ENCODE measurements around the gene MOGAT1.
A peak's percentile ranks its signal among the peaks of the same experiment; 100 is the strongest.

Gene MOGAT1, protein sequence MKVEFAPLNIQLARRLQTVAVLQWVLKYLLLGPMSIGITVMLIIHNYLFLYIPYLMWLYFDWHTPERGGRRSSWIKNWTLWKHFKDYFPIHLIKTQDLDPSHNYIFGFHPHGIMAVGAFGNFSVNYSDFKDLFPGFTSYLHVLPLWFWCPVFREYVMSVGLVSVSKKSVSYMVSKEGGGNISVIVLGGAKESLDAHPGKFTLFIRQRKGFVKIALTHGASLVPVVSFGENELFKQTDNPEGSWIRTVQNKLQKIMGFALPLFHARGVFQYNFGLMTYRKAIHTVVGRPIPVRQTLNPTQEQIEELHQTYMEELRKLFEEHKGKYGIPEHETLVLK

DNA sequence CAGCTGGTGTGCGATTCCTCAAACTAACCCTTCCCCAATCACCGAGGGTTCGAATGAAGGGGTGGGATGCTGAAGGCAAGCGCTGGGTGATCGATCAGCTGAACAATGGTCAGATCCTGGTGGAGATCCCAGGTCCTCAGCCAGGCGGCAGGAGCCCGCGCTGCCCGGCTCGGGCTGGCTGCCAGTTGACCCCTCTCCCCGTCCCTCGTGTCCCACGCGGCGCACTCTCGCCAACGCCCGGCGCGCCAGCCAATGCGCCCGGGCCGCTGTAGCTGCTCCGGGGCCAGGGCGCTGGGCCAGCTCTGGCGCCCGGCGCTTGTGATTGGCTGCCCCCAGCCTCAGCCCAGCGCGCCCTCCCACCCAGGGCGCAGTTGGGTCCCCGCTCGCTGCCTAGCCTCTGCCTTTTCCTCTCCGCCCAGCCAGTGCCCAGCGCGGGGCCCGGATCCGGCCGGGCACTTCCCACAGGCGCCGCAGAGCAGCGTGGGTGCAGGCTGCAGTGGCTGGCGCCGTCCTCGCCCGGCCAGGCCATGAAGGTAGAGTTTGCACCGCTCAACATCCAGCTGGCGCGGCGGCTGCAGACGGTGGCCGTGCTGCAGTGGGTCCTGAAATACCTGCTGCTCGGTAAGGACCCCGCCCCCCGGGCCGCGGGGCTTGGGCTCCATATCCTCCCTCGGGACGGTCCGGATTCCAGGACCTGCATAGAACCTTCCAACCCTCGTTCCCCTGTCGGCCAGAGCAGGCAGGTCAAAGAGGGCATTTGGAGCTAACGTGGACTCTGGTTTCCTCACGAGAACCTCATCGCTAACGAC, at the start of gene MOGAT1:
TSS of gene MOGAT1 (plus strand) at position 400 of the 809 bp plus-strand sequence. CDS start at position 528, 128 bp downstream.
- no peak for DNase-seq (ENCODE audit: low spot score)

DNA sequence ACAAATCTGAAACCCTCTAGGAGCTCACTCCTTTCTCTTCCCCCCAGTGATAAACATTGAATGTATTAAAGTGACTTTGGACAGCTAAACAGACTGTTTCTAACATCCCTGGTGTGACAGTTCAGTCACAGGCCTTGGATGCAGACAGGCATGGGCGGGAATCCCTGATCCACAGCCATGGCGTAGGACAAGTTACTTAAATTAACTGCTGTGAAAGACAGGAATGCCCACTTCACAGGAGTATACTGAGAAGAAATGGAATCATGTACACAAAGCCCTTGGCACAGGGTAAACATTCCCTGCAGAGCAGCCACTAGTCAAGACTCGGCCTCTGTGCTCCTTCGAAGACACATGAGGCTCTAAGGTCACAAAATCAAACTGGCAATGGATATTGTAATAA, 49.6 kb upstream of the MOGAT1 start:
- DNase-seq (ENCODE audit: low spot score) = no peak

DNA sequence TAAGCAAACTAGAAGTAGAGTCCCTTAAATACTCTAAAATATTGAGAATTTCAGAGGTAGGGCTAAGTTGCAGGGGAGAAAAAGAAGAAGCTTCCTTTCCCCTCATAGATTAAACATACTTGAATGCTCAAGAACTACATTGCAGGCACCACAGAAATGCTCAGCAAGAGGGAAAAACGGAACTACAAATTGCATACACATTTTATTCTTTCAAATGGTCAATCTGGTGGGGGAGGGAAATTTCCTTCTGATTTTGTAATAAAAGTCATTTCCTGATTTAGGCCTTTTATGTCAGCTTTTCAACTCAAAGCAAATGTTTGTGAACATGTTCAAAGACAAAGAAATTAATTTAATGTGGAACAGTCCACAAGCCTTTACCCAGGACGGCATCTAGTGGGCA, 48.5 kb upstream of the MOGAT1 start:
- DNase-seq (ENCODE audit: low spot score) = no peak

DNA sequence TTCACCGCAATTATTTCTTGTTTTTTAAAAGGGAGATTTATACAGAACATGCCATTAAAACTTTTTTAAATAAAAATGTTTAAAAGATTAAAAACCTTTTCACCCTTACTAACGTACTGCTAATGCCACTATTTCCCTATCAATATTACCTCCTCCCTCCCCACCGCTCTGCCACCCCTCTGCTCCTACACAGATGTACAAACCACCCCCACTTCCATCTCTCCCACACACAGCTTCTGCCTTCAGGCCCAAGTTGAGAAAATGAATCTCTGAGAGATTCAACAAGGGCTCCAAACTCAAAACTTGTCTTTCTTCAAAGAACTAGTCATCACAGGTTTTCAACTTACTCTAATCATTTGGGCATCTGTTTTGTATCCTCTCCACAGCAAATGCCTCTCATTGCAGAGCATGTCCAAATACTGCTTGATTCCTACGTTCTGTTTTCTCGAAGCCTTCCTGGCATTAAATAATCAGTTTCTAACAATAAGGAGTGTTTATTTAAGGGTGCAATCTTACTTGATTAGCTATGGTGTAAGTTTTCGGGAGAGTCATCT, 47.6 kb upstream of the MOGAT1 start:
- DNase-seq (ENCODE audit: low spot score) = no peak

DNA sequence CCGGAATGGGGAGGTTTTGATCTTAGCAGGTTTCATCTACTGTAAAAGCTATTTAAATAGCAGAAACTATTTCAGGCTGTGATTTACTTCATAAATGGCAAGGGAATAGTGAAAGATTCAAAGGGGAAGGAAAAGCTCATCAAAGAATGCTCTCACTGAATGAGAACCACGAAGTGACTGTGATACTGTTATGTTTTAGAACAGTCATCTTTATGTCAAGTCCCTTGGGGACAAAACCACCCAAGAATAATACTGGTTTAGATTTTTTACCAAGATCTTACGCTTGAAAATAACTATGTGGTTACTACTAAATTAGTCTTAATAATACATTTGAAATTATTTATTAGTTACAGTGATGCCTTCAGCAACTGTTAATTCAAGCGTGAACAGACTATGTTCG, 43.7 kb upstream of the MOGAT1 start:
- DNase-seq (ENCODE audit: low spot score) = no peak

DNA sequence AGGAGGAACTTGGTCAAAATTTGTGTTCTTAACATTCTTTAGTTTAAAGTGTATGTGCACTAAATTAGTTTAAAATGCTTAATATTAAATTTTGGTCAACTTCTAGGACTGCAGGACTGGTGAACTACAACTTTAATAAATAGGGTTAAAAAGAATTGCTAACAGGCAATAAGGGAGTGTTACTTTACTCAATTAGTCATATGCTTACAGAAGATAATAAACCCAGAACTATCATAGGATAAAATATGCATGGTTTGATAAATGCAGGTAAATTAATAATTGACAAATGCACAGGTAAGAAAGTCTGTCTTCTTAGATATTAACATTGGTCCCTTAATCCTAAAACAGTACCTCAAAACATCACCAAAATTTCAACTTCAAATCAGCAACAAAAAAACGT, 36.2 kb upstream of the MOGAT1 start:
- DNase-seq (ENCODE audit: low spot score) = no peak

DNA sequence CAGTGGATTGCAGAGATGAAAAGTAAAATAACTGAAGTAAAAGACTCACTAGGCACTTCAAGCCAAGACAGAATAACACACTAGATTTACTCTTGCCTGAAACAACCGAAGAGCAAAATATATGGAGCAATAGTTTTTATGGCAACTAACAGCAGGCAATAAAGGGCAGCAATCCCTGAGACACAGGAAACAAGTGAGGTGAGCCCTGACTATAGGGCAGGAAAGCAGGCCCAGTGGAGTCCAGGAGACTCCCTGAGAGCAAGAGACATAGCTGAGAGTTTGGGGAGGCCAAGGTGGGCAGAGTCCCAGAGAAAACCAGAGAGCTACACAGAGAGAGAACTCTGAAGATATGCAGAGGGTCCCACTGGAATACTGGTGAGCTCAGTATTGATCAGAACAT, 34.4 kb upstream of the MOGAT1 start:
- no peak for DNase-seq (ENCODE audit: low spot score)

DNA sequence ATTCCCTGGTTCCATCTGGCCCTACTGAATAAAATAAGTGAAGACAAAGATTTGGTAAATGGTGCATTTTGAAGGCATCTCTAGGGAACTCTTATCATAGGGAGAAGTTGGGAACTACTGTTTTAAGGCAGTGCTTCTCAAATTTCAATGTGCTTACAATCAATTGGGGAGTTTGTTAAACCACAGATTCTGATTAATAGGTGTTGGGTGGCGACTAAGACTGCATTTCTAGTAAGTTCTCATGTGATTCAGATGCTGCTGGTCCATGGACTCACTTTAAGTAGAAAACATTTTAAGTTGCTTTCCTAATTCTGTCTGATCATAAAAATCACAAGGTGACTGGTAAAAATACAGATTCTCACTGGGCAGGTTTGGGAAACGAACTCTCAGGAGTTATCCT, 30.1 kb upstream of the MOGAT1 start:
- no peak for DNase-seq (ENCODE audit: low spot score)

DNA sequence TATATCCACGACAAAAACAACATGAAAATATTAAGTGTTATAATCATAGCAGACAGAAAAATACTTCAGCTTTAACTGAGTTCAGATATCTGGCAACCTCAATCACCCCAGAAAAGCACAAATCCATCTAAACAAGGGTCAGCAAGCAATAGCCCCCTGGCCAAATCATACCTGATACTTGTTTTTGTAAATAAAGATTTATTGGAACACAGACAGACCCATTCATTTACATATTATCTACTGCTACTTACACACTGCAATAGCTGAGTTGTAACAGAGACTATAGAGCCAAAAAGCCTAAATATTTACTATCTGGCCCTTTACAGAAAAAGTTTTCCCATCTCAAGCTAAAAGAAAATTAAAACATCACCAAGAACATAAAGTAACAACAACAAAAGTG, 28.3 kb upstream of the MOGAT1 start:
- DNase-seq (ENCODE audit: low spot score) = no peak

DNA sequence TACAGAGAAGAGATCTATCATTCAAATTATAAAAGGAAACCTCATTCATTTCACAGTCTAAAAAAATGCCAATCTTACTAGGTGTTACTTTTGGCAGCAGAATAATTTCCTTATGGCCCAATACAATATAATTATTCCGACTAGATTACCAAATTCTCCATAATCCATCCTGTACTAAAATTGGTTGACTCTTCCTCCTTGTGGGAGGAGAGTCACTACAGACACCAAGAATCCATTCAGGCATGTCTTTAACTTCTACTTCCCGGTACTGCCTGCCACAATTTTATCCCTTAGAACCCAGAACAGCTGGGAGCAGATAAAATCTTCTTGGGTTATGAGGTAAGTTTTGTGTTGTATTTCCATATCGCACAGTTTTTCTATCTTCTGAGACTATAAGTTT, 25.4 kb upstream of the MOGAT1 start:
- DNase-seq (ENCODE audit: low spot score) = no peak

DNA sequence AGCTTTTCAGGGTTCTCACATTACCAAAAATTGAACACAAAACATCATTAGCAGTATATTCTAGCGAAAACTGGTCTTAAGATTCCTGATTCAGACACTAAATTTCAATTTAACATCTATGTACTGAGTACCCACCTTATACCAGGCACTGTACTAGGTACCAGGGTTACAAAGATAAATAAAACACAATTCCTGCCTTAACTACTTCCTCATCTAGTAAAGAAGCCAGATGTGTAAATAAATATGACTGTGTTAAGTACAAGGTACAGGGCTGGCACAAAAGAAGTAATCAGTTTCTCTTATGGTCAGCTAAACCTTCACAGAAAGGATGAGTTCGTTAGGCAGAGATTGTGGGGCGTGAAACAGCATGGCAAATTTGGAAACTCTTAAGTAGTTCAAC, 21.7 kb upstream of the MOGAT1 start:
- DNase-seq (ENCODE audit: low spot score) = no peak

DNA sequence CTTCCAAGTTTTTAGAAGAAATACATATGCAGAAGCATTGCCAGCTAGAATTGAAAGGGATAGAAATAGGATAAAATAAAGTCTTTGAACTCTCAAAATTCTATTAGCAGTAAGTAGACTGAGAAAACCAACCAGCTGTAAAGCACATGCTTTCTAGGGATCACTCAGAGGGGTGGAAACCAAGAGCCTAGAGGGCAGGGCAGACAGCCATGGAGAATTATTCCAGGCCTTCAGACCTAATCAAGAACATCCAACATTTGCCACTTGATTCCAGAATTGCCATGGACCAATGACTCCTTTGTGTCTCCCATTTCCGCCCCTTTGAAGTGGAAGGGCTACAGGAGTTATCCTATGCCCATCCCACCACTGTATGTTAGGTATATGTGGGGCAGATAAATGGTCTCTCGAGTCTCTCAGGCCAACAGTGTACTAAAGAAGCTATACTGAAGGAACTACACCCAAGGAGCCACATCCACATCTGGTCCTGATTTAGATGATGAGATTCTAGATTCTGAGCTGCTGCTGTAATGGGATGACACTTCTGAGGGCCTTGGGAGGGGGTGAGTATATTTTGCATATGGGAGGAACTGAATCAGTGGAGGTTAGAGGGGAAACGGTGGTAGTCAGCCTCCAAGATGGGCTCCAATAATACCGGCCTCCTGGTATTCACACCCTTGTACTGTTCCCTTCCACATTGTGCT, 19.6 kb upstream of the MOGAT1 start:
- DNase-seq (ENCODE audit: low spot score) = no peak

DNA sequence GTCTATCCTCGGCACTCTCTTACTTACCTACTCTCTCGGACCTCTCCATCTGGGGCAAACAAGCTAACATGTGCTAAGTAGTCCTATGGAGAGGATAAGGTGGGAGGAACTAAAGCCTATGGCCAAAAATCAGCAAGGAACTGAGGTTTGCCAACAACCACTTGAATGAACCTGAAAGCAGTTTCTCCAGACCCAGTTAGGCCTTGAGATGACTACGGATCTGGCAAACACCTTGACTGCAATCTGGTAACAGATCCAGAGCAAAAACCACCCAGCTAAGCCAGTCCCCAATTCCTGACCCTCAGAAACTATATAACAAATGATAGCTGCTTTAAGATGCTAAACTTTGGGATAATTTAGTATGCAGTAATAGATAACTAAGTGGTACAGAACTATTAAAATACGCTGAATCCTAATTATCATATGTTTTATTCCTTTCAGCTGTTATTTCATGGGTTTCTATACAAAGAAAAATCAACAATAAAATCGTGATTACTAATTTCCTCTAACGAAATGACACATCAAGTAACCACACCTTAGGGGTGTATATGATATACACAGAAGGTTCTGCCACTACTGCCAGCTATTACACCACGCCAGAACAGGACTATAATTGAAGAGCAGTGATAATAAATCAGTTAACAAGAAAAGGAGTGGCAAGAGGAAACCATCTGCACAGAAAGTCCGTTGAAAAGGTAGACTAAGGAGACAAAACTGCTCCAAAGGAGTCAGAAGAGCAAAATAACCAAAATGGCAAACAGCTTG, 18.8 kb upstream of the MOGAT1 start:
- DNase-seq (ENCODE audit: low spot score) = no peak

DNA sequence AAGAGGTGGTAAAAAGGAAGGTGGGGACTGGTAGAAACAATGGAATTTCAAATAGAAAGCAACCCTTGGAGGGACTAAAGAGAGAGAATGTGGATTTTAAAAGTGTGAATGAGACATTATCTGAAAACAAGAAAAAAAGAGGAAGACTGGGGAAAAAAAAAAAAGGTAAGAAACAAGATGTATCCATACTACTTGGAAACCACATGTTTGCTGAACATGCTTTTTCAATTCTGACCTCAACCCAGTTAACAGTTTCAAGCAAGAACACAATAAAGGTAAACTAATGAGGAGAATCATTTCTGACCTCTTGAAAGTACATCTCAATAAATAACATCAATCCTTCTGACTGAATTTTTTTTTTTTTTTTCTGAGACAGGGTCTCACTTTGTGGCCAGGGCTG, 18.2 kb upstream of the MOGAT1 start:
- DNase-seq (ENCODE audit: low spot score) = no peak

DNA sequence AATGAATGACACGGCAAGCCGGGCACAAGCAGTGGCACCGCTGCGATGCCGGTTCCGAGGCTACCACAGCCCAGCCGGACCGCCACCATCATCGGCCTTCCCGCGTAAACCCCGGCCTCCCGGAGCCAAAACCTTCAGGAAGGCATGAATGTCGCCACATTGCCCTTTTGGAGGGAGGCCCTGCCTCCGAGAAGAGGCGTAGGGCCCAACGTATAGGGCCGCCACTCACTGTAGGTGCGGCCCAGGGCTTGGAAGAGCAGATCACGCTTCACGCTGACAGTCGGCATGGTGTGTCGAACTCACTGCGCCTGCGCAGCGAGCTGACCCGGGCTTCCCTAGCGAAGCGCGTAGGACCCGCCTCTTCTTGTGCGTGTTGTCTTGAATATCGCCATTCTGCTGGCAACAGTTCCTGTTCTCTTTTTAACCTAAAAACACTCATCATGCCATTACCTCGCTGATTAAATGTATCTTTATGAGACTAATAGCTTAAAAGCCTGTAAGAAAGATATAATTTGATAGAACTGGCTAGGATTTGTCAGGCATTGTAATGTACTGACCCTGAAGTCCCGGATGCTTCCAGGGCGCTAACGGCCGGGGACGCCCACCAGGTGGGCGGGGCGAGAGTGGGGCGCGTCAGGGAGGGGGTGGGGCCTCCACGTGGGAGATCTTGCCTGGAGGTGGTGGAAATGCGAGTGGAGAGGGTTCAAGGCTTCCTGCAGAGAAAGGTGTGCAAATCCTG, 15.5 kb upstream of the MOGAT1 start, which contains the start of gene FARSB:
TSS of gene FARSB (minus strand) at position 306 of the 739 bp plus-strand sequence. CDS start at position 287, 19 bp downstream.
- peak; percentile 99 for DNase-seq (ENCODE audit: low spot score)

DNA sequence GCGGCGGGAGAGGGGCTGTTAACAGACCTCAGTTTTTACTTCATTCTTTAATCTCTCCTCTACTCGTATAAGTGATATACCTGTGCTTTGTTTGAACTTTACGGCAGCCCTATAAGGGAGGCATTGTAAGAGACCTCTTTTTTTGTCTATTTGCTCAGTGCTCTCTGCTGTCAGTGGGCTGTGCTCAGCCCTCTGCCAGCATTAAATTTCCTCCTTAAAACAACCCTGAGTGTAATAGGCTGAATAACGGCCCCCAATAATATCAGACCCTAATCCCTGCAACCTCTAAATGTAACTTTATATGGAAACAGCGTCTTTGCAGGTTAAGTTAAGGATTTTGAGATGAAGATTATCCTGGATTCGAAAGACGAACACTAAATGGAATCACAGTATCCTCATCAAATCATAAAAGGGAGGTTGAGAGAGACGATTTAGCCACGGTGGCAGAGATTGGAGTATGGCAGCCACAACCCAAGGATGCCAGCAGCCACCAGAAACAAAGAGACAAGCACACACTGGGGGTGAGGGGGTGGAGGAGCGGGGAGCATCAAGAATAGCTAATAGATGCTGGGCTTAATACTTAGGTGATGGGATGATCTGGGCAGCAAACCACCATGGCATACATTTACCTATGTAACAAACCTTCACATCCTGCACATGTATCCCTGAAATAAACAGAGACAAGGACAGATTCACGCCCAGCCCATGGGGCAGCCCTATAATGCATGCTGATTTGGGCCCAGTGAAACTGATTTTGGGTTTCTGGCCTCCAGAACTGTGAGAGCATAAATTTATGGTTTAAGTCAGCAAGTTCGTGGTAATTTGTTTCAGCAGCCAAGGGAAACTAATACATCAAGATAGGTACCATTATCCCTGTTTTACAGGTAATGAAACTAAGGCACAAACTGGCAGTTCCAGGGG, 14.7 kb upstream of the MOGAT1 start:
- DNase-seq (ENCODE audit: low spot score) = no peak

DNA sequence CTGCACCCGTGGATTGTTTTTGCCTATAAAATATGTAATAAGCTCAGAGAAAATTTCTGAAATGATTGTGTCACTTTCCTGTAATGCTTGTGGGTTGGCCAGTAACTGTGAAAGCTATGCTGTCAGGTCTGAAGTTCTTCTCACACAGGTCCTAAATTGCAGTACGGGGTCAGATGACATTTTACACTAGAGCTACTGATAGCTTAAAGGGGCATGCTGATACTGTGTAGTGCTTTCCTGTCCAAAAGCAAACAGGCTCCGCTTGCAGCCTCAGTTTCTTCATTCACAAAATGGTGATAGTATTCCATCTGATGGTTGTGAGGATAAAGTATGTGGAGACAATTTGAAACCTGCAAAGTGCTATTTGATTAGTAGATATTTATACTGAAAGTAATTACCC, 8.0 kb upstream of the MOGAT1 start:
- no peak for DNase-seq (ENCODE audit: low spot score)

DNA sequence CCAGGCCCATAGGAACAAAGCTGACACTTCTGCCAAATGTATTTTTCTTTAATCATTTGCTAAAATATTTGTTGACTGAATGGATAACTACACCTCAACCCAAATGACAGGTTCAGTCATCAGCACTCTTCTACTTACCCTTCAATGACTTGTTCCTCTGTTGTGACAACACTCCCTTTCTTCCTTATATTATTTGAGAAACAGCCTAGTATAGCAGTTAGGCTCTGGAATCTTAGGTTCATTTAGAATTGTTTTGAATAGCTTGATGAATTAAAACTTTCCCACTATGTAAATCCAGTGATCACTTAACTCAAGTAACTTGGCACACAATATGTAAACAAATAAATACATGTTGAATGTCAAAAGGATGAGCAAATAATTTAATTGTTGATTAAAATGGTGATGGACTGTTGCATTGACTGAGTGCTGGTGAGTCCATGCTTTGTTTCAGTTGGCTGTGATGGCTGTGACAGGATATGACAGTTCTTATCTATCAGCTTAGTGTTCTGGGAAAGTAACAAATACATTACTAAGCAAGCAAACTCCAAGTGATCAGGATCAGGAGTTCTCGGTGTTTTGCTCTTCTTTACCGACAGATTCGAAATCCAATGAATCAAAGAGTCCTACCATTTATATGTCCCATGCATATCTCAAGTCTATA, 2.8 kb upstream of the MOGAT1 start:
- no peak for DNase-seq (ENCODE audit: low spot score)

DNA sequence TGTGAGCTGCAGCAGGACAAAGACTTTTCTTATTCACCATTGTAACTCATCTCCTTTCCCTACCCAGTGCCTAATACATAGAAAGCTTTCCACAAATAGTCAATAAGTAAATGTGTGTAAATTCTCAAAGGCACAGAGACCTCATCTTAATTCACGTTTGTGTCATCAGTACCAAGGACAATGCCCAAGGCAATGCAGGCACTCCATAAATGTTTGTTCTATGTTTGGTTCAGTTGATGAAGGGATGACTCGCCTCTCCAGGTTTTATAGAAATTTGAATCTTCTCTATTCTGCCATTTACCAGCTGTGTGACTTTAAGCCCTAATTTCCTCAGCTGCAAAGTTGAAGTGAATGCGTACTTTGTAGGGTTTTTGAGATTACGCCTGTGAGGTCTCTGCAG, 2.1 kb upstream of the MOGAT1 start:
- no peak for DNase-seq (ENCODE audit: low spot score)
